Choroid plexus epithelial cell (primary cell): ENCODE measurements around the gene LRRC4C.

ENCODE experiments used
- DNase-seq: peaks from one replicate; pipeline ENCODE4 v3.0.0-alpha.2; 2010; ENCODE audit warnings: low read depth
- H3K4me3 ChIP-seq: 2 replicates; pipeline ENCODE4 v1.5.1; 2011; ENCODE audit warnings: low read depth, mild to moderate bottlenecking, control low read depth, low read length, moderate library complexity
- TF ChIP-seq, protein P1 (sequence below): conservative IDR thresholded peaks from 2 replicates; pipeline ENCODE4 v1.5.1; 2011; ENCODE audit warnings: low read depth, mild to moderate bottlenecking, control low read depth, inconsistent platforms, low read length, moderate library complexity

LRRC4C gene

DNA sequence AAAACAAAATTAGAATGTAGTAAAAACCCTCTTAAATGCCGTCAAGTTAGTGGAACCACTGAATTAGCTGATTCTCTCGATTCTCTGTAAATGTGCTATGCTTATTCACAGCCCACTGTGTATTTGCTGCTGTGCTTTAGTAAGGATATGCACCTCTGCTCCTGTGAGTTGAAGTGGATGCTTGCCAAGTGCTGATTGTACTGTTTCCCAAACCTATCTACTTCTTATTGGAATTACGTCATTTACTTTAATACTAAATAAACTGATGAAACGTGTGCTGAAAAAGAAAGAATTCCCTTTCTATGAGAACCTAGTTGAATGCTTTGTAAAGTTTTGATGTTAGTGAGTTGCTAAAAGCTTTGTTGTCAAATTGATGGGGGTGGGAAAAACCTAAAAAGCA, 158.4 kb downstream of the LRRC4C start:
- DNase-seq: peak; percentile 73
- TF ChIP-seq, protein P1, sequence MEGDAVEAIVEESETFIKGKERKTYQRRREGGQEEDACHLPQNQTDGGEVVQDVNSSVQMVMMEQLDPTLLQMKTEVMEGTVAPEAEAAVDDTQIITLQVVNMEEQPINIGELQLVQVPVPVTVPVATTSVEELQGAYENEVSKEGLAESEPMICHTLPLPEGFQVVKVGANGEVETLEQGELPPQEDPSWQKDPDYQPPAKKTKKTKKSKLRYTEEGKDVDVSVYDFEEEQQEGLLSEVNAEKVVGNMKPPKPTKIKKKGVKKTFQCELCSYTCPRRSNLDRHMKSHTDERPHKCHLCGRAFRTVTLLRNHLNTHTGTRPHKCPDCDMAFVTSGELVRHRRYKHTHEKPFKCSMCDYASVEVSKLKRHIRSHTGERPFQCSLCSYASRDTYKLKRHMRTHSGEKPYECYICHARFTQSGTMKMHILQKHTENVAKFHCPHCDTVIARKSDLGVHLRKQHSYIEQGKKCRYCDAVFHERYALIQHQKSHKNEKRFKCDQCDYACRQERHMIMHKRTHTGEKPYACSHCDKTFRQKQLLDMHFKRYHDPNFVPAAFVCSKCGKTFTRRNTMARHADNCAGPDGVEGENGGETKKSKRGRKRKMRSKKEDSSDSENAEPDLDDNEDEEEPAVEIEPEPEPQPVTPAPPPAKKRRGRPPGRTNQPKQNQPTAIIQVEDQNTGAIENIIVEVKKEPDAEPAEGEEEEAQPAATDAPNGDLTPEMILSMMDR: no peak
- no peak overlapping the region for H3K4me3 ChIP-seq

DNA sequence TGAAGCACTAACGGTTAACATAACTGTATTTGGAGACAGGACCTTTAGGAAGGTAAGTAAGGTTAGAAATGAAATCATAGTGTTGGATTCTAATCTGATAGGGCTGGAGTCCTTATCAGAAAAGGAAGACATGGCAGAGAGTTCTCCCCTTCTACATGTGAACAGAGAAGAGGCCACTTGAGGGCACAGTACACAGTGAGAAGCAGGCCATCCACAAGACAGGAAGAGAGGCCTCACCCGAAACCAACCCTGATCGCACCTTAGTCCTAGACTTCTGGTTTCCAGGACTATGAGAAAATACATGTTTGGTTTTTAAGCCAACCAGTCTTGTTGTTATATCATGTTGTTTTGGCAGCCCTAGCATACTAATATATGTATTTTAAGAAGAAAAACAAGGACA, 170.0 kb downstream of the LRRC4C start:
- no peak overlapping the region for H3K4me3 ChIP-seq
- TF ChIP-seq, protein P1: no peak
- no peak for DNase-seq

DNA sequence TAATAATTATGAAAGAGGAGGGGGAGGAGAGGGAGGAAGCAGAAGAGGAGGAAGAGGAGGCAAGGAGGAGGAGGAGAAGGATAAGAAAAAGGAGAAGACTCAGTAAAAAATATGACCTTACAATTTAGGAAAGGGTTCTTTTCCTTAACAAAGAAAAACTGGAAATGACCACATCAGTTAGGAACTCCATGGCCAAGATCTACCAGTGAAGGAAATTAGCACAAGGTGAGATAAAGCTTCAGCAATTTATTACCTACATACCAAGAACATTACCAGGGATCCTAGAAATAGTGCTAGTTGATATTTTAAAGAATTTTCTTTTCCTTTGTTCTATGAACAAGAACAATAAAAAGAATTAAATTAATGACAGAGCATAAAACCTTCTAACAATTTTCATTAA, 172.7 kb downstream of the LRRC4C start:
- TF ChIP-seq, protein P1: no peak
- no peak for DNase-seq
- no peak overlapping the region for H3K4me3 ChIP-seq

DNA sequence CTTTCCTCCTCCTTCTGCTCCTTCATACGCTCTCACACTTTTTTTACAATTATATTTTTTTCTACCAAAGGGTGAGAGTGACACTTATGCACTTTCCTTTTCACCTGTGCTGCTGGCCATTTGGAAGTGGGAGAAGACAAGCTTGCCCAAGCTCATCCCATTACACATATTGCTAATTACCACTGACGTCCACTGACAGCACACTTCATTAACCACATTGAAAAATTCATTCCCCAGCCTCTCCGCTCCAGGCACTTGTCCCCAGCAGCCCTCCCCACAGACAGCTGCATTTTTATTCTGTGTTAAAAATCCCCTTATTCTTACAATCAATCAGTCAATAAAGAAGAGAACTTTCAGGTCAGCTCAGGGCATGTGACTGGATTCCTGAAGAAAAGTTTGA, 175.1 kb downstream of the LRRC4C start:
- TF ChIP-seq, protein P1: no peak
- no peak overlapping the region for H3K4me3 ChIP-seq
- no peak for DNase-seq

DNA sequence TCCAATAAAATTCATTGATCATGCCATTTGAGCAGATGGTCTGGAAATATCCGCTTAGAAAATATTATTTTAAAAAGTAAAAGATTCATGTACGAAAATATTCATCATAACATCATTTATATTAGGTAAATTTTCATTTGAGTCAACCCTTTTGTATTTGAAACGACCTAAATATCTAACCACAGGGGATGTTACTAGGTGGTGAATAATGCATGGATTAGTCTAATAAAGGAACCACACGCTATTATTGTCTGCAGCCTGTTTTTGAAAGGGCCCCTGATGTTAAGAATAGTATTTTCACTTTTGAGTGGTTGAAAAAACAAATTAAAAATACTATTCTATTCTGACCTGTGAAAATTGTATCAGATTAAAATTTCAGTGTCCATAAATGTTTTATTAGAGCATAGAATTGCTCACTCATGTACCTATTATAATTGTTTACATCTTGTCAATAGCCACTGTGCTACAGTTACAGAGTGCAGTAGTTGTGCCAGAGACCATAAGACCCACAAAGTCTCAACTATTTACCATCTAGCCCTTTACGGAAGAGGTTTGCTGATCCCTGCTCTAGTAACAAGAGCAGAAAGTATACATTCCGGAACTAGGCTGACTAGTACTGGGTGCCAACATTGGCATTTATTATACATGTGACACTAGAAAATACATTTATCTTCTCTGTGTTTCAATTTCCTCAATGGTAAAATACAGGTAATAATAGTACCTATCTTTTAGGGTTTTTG, 176.1 kb downstream of the LRRC4C start:
- DNase-seq: no peak
- TF ChIP-seq, protein P1: no peak

DNA sequence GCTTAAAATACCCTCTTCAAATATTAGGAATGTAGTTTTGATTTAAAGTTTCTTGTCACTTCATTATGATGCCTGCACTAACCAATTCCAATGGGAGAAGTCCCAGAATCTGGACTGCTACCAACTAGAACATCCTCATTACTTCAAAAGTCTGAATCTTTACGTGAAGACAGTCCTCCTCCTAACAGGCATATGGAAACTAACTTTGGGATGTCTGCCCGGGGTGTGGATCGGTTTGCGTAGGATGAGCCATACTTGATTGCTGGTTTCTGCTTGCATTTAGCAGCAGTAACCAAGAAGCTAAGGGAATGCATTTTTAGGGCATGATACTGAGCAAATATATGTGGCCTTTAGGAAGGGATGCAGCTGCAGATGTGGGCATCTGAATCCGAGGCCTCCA, 177.1 kb downstream of the LRRC4C start:
- no peak overlapping the region for H3K4me3 ChIP-seq
- no peak for DNase-seq
- TF ChIP-seq, protein P1: no peak

More for the DNA sequence above, 176.1 kb downstream of the LRRC4C start:
- no peak overlapping the region for H3K4me3 ChIP-seq

DNA sequence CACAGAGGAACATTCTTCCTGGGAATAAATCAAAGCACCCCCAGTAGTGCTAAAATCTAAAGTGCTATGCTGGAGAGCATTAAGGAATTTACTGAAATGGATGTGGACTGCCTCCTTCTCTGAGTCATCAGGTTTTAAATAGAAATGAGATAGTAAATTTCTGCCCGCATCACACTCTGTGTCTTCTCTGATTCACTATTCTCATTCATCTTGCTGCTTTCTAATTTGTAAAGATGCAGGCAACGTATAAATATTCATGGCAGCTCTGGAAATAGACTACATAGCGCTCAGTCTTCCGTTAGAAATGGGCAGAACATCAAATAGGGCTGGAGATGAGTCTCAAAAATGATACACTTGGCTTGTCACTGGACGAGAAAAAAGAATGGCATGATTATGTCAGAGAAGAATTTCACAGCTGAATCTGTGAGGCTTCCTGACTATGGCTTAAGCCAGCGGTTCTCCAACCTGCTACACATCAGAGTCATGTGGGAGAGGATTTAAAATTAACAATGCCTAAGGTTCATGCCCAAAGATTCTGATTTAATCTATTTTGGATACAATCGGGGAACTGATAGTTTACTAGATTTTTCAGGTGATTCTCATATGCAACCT, 178.2 kb downstream of the LRRC4C start:
- H3K4me3 ChIP-seq: no peak overlapping the region
- DNase-seq: peak; percentile 69
- TF ChIP-seq, protein P1: no peak
